ENCODE results near the gene PIK3R2.

Gene PIK3R2

GRCh38 chr19:18123819-18124218, 29.1 kb upstream of the PIK3R2 start:
- no peak for DNase-seq (ENCODE audit: low spot score)

DNA sequence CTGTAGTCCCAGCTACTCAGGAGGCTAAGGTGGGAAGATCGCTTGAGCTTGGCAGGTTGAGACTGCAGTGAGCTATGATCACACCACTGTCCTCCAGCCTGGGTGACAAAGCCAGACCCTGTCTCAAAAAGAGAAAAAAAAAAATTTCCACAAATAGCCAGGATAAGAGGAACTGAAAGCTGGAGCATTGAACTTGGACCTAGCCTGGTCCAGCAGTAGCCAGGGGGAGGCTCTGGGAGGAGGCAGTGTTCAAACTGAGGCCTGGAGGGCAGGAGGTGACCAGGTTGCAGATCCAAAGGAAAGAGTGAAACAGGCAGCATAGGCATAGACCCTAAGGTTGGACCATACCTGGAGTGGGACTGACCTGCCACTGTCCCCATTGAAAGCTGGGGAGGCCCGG, 26.9 kb upstream of the PIK3R2 start:
- no peak for DNase-seq (ENCODE audit: low spot score)

DNA sequence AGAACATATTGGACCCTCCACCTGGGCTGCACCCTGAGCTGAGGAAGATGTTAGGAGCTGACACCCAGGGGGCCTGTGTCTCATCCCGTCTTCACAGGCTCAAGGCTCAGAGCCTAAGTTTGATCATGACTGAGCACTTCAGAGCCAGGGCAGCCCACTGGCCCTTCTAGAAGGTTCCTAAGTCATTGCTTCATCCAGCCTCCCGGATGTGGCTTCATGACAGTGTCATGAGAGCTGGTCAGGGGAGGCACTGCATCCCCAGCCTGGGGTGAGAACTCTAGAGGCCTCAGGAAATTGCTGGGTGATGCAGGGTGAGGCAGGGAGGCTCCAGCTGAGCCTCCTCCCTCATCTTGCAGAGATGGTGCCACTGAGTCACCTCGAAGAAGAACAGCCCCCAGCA, 24.9 kb upstream of the PIK3R2 start:
- DNase-seq (ENCODE audit: low spot score), result no peak

DNA sequence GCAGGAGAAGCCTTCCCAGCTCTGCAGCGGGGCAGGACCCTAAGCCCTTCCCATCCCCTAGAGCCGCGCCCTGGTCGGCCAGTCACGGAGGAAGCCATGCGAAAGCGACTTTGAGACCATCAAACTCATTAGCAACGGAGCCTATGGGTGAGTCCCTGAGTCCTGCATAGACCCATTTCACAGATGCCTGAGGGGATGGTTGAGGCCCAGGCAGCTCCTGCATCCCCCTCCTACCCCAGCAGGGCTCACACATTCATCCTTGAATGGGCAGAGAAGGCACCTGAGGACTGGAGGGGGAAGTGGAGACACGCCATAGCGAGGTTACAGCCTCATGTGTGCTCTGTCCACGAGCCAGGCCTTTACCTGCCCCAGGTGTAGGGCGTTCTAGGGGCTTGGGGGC, 24.2 kb upstream of the PIK3R2 start:
- DNase-seq (ENCODE audit: low spot score), result no peak

DNA sequence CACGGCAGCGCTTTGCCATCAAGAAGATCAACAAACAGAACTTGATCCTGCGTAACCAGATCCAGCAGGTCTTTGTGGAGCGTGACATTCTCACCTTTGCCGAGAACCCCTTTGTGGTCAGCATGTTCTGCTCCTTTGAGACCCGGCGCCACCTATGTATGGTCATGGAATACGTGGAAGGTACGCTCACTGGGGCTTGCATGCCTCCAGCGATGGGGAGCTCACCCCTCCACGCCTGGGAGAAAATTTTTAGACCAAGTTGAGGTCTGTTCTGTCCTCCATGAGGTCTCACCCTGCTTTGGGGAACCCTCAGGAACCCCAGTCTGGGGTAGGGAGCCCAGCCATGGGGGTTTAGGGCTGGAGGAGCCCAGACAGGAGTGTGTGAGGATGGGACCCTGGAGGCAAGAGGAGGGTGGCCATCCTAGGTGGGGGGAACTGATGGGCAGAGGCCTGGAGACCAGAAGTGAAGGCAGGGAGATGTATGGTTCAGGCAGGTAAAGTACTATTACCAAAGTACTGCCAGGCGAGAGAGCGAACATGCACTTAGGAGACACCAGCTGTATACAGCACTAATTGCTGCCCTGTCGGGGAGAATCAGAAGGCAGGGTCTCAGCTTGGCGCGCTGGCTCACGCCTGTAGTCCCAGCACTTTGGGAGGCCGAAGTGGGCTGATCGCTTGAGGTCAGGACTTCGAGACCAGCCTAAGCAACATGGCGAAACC, 22.3 kb upstream of the PIK3R2 start:
- no peak for DNase-seq (ENCODE audit: low spot score)

GRCh38 chr19:18131841-18132596, 20.9 kb upstream of the PIK3R2 start:
- no peak for DNase-seq (ENCODE audit: low spot score)

DNA sequence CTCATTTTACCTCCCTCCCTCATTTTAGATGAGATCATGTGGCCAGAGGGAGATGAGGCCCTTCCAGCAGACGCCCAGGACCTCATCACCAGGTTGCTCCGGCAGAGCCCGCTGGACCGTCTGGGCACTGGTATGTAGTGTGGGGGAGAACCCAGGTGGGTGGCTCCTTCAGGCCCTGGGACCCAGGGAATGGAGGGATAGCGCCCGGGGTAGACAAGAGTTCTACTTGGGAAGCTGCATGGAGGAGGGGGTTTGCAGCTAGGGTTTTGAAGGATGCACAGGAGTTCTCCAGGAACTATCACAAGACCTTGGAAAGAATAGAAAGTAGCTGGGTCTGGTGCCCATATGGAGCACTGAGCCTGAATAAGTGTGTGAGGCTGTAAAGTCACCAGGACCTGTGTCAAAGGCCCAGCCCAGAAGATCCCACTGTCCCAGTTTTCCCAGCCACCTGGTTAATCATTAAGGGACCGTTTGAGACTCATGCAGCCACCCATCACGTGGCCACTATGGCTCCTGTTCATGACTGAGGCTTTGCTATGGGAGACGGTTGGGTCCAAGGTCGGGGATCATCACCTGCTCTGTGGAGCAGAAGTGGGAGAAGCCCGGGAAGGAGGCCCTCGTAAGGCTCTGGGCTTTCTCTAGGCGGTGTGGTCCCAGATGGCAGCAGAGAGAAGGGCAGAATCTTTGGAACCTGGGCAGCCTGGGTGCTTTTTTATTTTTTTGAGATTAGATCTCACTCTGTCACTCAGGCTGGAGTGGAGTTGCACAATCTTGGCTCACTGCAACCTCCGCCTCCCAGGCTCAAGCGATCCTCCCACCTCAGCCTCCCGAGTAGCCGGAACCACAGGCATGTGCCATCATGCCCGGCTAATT, 17.0 kb upstream of the PIK3R2 start:
- peak; percentile 84 for DNase-seq (ENCODE audit: low spot score)

GRCh38 chr19:18137242-18137641, 15.7 kb upstream of the PIK3R2 start:
- DNase-seq (ENCODE audit: low spot score), result no peak

DNA sequence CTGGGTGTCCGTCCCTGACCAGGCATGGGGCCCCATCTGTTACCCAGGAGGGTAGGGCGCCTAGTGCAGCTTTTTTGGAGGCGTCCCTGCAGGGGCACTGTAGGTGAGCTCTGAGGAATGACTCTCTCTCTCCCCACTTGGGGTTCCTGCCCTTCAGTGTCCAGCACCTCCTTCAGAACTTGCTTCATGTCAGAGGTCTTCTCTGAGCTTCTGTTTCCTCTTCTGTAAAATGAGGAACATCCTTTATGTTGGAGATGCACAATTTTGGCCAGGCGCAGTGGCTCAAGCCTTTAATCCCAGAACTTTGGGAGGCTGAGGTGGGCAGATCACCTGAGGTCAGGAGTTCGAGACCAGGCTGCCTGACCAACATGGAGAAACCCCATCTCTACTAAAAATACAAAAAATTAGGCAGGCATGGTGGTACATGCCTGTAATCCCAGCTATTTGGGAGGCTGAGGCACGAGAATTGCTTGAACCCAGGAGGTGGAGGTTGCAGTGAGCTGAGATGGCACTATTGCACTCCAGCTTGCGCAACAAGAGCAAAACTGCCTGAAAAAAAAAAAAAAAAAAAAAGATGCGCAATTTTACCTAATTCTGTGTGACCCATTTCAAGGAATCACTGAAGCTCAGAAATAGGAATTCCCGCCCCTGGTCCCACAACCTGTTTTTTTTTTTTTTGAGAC, 15.2 kb upstream of the PIK3R2 start:
- no peak for DNase-seq (ENCODE audit: low spot score)

DNA sequence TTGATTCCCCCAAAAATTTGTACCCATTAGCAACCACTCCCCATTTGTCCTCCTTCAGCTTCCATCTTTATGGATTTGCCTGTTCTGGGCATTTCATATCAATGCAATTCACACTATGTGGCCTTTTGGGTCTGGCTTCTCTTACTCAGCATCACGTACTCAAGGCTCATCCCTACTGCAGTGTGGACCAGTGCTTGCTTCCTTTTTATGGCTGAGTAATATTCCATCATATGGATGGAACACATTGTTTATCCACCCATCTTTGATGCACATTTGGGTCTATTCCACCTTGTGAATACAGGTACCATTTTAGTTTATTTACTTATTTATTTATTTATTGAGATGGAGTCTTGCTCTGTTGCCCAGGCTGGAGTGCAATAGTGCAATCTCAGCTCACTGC, 12.5 kb upstream of the PIK3R2 start:
- DNase-seq (ENCODE audit: low spot score), result no peak

DNA sequence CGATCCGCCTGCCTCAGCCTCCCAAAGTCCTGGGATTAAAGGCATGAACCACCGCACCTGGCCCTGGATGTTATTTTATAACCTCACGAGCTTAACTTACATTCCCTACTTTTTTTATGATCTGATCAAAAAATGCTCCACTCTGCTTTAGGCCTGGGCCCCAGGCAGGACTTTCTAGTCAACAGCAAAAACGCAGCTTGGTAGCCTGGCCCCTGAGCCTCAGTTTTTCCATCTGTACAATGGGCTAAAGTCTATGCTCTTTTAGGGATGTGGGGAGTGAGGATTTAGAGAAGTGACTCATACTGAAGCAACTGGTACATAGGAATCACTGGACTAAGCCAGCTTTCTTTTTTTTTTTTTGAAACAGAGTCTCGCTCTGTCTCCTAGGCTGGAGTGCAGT, 11.9 kb upstream of the PIK3R2 start:
- no peak for DNase-seq (ENCODE audit: low spot score)

DNA sequence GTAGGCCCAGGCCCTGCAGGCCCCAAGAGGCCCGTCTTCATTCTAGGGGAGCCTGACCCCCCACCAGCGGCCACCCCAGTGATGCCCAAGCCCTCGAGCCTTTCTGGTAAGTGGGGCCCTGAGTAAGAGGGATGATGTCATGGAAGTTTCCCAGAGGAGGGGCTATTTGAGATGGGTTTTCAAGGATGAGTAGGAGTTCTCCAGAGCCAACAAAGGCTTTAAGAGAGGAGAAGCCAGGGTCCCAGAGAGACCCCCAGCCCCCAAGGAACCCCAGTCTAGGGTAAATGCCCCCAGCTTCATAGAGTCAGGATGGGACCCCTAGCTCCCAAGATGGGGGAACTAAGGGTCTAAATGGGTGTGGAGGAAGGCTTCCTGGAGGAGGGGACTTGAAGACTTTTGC, 9.1 kb upstream of the PIK3R2 start:
- no peak for DNase-seq (ENCODE audit: low spot score)

DNA sequence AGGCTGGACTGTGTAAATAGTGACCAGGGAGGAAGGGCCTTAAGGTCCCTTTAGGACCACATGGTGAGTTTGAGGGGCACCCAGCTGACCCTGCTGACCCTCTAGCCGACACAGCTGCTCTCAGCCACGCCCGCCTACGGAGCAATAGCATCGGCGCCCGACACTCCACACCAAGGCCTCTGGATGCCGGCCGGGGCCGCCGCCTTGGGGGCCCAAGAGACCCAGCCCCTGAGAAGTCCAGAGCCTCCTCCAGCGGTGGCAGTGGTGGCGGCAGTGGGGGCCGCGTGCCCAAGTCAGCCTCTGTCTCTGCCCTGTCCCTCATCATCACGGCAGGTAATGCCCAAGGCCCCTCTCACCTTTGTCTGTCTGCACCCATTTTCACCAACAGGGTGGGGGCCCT, 8.6 kb upstream of the PIK3R2 start:
- DNase-seq (ENCODE audit: low spot score), result no peak

DNA sequence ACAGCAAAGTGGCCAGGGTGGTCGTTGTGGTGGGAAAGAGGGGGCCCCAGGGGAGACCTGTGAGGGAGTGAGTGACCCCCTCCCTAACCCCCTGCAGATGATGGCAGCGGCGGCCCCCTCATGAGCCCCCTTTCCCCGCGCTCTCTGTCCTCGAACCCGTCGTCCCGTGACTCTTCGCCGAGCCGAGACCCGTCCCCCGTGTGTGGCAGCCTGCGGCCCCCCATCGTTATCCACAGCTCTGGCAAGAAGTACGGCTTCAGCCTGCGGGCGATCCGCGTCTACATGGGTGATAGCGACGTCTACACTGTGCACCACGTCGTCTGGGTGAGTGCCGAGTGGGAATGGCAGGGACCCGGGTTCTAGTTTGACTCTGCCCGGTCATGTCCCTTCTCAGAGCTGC, 8.1 kb upstream of the PIK3R2 start:
- DNase-seq (ENCODE audit: low spot score), result no peak

DNA sequence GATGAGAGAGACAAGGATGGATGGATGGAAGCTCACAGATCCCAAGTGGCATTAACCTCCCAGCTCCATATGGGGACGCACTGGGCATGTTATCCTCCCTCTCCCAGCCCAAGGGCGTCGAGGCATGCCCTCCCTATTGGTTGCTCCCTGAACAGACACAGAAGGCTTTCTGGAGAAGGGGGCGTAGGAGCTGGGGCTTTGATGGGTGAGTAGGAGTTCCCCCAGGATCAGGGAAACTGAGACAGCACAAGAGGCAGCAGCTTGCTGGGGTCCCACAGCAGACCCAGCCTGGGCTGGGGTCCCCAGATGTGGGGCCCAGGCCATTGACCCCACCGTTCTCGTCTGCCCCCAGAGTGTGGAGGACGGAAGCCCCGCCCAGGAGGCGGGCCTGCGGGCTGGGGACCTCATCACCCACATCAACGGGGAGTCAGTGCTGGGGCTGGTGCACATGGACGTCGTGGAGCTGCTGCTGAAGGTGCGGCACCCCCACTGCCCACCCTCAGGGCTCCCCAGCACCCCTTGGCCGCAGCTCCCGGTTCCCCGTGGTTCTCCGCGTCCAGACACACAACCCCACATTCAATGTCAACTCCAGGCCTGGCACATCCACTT, 7.5 kb upstream of the PIK3R2 start:
- no peak for DNase-seq (ENCODE audit: low spot score)

- DNase-seq (ENCODE audit: low spot score), result no peak
Measured at GRCh38 chr19:18147396-18147795, 5.6 kb upstream of the PIK3R2 start.

GRCh38 chr19:18149596-18149975, 3.4 kb upstream of the PIK3R2 start:
- DNase-seq (ENCODE audit: low spot score), result no peak

DNA sequence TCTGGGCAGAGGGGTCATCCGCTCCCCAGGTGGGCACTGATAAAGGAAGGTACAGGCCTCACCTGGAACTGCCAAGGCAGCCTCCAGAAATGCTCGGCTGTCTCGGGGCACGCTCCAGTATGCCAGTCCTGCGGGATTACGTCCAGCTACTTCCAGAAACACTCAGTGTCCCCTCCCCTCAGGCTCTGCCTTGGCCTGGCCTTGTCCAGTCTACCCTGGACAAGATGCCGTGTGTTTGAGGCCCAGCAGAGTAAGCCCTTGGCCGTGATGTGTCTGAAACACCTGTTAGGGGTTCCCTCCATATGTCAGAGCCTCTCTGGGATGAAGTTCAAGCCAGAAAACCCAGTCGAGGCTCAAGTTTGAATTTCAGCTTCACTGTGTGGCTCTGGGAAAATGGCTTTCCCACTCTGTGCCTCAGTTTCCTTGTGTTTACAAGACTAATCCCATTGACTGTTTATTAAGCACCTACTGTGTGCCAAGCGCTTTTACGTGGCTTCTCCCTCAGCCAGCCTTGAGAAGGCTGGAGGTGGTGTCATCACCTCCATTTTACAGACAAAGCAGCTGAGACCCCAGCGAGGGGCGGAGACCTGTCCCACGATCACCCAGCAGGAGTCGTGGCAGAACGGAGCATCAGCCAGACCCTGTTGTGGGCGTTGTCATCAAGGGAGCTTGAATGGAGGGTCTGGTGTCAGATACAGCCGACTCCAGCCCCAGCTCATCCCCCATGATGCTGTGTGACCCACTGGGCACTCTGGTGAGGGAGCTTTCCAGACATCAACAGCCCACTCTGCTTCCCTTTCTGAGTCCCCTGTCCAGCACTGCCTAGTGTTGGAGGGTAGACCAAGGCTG, 2.0 kb upstream of the PIK3R2 start:
- DNase-seq (ENCODE audit: low spot score), result no peak

DNA sequence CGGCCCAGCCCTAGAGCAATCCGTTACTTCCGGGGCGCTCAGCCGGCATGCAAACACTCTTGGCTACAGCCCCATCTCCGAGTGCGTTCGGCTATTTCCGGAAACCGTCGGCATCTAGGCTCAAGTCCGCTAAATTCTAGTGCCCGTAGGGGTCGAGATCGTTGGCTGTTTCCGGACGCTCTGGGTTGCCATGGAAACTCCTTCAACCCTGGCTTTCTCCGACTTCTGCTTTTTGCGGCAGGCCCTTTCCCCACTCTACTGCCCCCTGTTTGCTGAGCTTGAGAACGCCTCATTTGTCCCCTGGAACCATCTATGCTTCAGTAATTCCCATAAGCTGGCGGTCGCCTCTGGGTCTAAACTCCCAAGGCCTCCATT, 534 bp upstream of the PIK3R2 start:
- DNase-seq (ENCODE audit: low spot score), result peak; percentile 94

GRCh38 chr19:18153556-18154134, 682 bp downstream of the PIK3R2 start:
- DNase-seq (ENCODE audit: low spot score), result peak; percentile 53

Data from SW480 (cell line).